RKO (cell line): Measurements from ENCODE around the gene OCIAD1.
"Not testable (repeated sequence)": the region's sequence is repeated elsewhere in the genome, so short reads cannot be mapped to it uniquely, and the experiment has no call there.

Experiments
- DNase-seq: peaks from one replicate; pipeline ENCODE4 v3.0.0-alpha.2; 2016; ENCODE audit warnings: low spot score

The OCIAD1 gene

DNA sequence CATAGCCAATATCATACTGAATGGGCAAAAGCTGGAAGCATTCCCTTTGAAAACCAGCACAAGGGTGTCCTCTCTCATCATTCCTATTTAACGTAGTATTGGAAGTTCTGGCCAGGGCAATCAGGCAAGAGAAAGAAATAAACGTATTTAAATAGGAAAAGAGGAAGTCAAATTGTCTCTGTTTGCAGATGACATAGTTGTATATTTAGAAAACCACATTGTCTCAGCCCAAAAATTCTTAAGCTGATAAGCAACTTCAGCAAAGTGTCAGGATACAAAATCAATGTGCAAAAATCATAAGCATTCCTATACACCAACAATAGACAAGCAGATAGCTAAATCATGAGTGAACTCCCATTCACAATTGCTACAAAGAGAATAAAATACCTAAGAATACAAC, 9.5 kb upstream of the OCIAD1 start:
- not testable (repeated sequence) for DNase-seq

DNA sequence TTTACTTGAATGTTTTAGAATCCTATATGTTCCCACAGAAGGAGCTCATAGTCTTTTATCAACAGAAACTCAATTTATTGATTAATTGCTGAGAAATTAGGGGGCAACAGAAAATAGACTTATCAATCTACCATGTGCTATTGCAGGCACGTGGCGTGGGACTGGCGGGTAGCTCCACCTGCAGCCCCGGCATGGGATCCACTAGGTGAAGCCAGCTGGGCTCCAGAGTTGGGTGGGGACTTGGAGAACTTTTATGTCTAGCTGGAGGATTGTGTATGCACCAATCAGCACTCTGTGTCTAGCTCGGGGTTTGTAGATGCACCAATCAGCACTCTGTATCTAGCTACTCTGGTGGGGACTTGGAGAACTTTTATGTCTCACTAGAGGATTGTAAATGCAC, 3.3 kb upstream of the OCIAD1 start:
- DNase-seq: no peak

GRCh38 chr4:48831532-48832030, 693 bp downstream of the OCIAD1 start:
- peak; percentile 31 for DNase-seq

DNA sequence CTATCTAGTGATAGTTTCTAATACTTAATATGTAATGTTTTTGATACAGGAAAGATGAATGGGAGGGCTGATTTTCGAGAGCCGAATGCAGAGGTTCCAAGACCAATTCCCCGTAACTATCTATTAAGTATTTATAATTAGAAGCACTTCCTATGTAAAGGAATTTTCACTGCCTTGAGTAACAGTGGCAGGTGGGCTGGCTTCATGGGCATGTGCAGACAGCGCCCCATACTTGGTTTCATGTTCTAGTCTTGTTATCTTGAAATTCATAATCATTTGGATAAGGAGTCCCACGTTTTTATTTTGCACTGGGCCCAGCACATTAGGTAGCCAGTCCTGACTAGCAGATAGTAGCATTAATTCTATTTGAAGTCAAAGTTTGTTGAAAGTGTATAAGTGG, 1.7 kb downstream of the OCIAD1 start:
- DNase-seq: peak; percentile 23

GRCh38 chr4:48836658-48837057, 5.8 kb downstream of the OCIAD1 start:
- DNase-seq: no peak

DNA sequence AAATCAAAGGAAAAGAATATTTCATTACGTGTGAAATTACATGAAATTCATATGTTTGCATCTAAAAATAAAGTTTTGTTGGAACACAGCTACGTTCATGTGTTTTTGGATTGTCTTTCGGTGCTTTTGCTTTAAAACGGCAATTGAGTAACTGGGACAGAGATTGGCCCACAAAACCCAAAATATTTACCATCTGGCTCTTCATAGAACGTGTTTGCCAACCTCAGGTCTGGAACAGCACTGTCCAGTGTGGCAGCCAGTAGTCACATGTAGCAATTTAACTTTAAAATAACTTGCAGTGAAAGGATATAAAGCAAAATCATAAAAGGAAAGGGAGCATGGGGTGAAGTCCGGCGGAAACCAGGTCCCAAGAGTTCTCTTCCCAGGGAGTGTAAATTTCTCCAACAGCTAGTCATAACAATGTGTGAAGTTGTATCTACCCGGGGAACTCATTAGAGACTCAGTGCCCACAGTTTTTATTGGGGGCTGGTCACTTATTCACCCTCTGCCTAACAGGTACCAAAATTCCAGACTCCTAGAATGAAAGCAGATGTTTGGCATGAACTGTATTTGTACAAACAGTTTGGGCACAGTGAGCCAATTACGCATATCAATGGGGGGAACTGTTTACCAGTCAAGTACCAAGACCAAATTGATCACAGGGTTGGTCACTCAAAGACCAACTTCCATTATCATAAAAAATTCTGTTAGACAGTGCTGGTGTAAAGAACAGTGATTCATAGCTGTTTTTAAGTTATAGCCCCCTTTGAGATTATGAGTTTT, 10.3 kb downstream of the OCIAD1 start:
- no peak for DNase-seq

DNA sequence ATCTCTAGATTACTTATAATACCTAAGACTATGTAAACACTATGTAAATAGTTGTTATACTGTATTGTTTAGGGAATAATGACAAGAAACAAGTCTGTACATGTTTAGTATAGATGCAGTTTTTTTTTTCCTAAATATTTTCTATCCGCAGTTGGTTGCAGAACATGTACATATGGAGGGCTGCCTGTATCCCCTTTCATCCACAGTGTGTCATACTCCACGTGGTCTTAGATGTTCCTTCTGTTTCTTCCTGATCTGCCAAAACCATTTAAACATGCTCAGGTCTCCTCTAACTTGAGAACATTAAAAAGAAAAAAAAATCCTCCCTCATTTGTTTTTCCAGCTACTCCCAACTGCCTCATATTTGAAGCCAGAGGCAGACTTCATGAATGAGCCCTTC, 14.0 kb downstream of the OCIAD1 start:
- no peak for DNase-seq

DNA sequence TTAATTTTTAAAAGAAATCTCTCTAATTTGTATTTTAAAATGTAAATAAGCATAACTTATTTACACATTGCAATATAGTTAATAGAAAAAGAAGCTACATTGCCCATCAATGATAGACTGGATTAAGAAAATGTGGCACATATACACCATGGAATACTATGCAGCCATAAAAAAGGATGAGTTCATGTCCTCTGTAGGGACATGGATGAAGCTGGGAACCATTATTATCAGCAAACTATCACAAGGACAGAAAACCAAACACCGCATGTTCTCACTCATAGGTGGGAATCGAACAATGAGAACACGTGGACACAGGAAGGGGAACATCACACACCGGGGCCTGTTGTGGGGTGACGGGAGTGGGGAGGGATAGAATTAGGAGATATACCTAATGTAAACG, 17.9 kb downstream of the OCIAD1 start:
- DNase-seq: not testable (repeated sequence)

DNA sequence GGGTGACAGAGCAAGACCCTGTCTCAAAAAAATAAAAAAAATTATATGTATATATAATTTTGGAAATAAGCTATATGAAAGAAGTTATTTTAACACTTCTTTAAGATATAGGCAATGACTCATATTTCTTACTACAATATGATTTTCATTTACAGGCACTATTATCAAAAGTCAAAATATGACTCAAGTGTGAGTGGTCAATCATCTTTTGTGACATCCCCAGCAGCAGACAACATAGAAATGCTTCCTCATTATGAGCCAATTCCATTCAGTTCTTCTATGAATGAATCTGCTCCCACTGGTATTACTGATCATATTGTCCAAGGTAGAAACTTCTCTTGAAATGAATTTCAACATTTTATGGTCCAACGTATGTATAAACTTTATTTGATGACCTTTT, 20.8 kb downstream of the OCIAD1 start:
- peak; percentile 38 for DNase-seq

- no peak for DNase-seq
Observed at GRCh38 chr4:48853604-48854394, 22.9 kb downstream of the OCIAD1 start.

GRCh38 chr4:48854395-48854683, 23.5 kb downstream of the OCIAD1 start:
- no peak for DNase-seq

DNA sequence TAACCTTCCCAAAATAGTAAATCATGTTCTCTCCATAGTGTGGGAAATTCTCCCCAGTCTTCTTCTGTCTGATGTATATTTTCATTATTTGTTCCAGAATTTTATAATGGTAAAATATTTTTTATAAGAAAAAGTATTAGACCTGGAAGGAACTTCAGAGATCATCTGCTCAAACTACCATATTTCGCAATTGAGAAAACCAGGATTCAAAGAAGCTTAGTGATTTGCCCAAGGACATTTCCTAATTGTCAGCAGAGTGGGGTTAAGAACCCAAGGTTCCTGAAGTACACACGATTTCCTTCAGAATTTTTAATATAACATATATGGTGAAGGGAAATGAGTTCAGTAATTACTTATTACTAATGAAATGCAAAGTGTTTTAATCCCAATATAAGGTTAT, 24.1 kb downstream of the OCIAD1 start:
- no peak for DNase-seq

GRCh38 chr4:48858130-48858529, 27.2 kb downstream of the OCIAD1 start:
- DNase-seq: peak; percentile 15

- no peak for DNase-seq
Observed at GRCh38 chr4:48862038-48862437, 31.1 kb downstream of the OCIAD1 start.

- no peak for DNase-seq
Observed at GRCh38 chr4:48862661-48863060, 31.8 kb downstream of the OCIAD1 start.

DNA sequence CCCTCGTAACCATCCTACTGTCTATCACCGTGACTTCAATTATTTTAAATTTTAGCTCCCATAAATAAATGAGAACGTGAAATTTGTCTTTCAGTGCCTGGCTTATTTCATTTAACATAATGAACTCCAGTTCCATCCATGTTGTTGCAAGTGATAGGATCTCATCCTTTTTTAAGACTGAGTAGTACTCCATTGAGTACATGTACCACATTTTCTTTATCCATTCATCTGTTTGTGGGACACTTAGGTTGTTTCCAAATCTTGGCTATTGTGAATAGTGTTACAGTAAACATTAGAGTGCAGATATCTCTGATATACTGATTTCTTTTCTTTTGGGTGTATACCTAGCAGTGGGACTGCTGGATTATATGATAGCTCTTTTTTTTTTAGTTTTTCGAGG, 32.8 kb downstream of the OCIAD1 start:
- no peak for DNase-seq

DNA sequence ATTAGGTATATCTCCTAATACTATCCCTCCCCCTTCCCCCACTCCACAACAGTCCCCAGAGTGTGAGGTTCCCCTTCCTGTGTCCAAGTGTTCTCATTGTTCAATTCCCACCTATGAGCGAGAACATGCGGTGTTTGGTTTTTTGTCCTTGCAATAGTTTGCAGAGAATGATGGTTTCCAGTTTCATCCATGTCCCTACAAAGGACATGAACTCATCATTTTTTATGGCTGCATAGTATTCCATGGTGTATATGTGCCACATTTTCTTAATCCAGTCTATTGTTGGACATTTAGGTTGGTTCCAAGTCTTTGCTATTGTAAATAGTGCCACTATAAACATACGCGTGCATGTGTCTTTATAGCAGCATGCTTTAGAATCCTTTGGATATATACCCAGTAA, 33.8 kb downstream of the OCIAD1 start:
- not testable (repeated sequence) for DNase-seq

- no peak for DNase-seq
Observed at GRCh38 chr4:48877827-48878535, 47.1 kb downstream of the OCIAD1 start.

- DNase-seq: no peak
Observed at GRCh38 chr4:48879561-48880442, 48.9 kb downstream of the OCIAD1 start.

GRCh38 chr4:48881646-48882045, 50.8 kb downstream of the OCIAD1 start:
- not testable (repeated sequence) for DNase-seq

DNA sequence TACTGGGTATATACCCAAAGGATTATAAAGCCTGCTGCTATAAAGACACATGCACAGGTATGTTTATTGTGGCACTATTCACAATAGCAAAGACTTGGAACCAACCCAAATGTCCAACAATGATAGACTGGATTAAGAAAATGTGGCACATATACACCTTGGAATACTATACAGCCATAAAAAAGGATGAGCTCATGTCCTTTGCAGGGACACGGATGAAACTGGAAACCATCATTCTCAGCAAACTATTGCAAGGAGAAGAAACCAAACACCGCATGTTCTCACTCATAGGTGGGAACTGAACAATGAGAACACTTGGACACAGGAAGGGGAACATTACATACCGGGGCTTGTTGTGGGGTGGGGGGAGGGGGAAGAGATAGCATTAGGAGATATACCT, 58.9 kb downstream of the OCIAD1 start:
- not testable (repeated sequence) for DNase-seq
